Stomach (tissue), 4 donors: ENCODE data around the gene CLSTN3.

Experiments
- EP300 ChIP-seq: sonication (generic); formaldehyde crosslinking; IDR thresholded peaks from one replicate; pipeline ENCODE4 v1.6.1; 2017; ENCODE audit warnings: antibody characterized with exemption
- POLR2A ChIP-seq, 4 donors: fragments of 450-650 bp; IDR thresholded peaks; one replicate each; pipeline ENCODE4 v1.6.1; 2016; ENCODE audit warnings: antibody characterized with exemption in 4 of 4, control low read depth in 2 of 4, mild to moderate bottlenecking in 1 of 4, moderate library complexity in 1 of 4
- TF ChIP-seq, protein P1 (sequence below), 7 experiments: fragments of 450-650 bp in 4 of 7; fragments of 200-600 bp in 3 of 7; sonication (generic) in 3 of 7; IDR thresholded peaks; one replicate each; pipeline ENCODE4 v1.5.1; 2016 to 2019; ENCODE audit warnings: antibody characterized with exemption in 7 of 7, control low read depth in 2 of 7, mild to moderate bottlenecking in 1 of 7

DNA sequence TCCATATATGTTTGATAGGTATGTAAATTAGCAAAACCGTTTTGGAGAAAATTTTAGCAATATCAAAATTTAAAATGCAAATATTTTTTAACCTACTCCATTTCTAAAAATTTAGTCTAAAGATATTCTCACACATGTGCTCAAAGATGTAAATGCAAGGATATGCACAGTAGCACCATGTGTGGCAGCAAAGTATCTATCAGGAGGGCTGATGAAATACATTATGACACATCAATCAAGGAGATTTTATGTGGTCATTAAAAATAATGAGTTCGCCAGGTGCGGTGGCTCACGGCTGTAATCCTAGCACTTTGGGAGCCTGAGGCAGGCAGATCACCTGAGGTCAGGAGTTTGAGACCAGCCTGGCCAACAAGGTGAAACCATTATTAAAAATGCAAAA lies 29.9 kb upstream of the CLSTN3 start:
- TF ChIP-seq, protein P1, sequence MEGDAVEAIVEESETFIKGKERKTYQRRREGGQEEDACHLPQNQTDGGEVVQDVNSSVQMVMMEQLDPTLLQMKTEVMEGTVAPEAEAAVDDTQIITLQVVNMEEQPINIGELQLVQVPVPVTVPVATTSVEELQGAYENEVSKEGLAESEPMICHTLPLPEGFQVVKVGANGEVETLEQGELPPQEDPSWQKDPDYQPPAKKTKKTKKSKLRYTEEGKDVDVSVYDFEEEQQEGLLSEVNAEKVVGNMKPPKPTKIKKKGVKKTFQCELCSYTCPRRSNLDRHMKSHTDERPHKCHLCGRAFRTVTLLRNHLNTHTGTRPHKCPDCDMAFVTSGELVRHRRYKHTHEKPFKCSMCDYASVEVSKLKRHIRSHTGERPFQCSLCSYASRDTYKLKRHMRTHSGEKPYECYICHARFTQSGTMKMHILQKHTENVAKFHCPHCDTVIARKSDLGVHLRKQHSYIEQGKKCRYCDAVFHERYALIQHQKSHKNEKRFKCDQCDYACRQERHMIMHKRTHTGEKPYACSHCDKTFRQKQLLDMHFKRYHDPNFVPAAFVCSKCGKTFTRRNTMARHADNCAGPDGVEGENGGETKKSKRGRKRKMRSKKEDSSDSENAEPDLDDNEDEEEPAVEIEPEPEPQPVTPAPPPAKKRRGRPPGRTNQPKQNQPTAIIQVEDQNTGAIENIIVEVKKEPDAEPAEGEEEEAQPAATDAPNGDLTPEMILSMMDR (IDR thresholded peaks at IDR 0.05) = no peak
- TF ChIP-seq EP300 (no peak), POLR2A (IDR thresholded peaks at IDR 0.05) (no peak)
